ENCODE data around the gene HSD11B2. TPM values are rescaled to one million over a fixed set of nuclear protein-coding genes. Genes with fewer than 3 reads are reported as not detected.

The HSD11B2 gene
- total and polyA plus RNA-seq, 4 donors, result 0.51 to 6.7 (median 2.2) TPM

DNA sequence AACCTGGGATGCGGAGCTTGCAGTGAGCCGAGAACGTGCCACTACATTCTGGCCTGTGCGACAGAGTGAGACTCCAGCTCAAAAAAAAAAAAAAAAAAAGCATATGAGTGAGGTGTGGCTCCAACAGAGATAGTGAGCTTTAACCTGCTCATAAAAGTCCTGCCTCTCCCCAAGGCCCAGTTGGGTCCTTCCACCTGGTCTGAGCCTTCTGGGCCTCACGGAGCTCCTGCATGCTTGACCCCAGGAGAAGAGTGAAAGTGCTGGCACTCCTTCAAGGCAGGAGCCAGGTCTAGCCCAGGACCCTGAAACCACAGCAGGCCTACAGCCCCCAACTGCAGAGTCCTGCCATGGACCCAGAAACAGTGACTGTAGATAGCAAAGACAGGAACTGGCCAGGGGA, 17.7 kb downstream of the HSD11B2 start:
- Histone ChIP-seq H3K27me3 (ENCODE audit: control insufficient read depth in 4 of 4, insufficient read depth in 4 of 4, low read length in 3 of 4) (no peaks in the 10 kb centered on the region), H3K9ac (ENCODE audit: low read depth in 1 of 2, low read length in 2 of 2) (no peak overlapping the region), H3K4me1 (ENCODE audit: control insufficient read depth in 4 of 4, insufficient read depth in 4 of 4, low read length in 3 of 4) (peaks cover 39 to 89% (median 73%) of the 10 kb centered on the region in 4 donors), H3K9me3 (ENCODE audit: control insufficient read depth in 4 of 4, low read length in 3 of 4) (no peaks in the 10 kb centered on the region), H3K36me3 (ENCODE audit: control insufficient read depth in 4 of 4, insufficient read depth in 3 of 4, low read depth in 1 of 4, low read length in 3 of 4) (peaks cover 2 to 9% (median 5%) of the 10 kb centered on the region in 4 donors), H3K4me3 (ENCODE audit: low read depth in 1 of 3, low read length in 3 of 3) (no peak overlapping the region), H3K27ac (ENCODE audit: low read depth in 1 of 2, low read length in 2 of 2) (peak overlapping the region in 1 of 2 donors; percentile 20)
- 93% methylated on average over 5 of the region's 5 CpGs for WGBS
- DNase-seq (ENCODE audit: low spot score), result no peak
- TF ChIP-seq, protein P1, sequence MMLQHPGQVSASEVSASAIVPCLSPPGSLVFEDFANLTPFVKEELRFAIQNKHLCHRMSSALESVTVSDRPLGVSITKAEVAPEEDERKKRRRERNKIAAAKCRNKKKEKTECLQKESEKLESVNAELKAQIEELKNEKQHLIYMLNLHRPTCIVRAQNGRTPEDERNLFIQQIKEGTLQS (IDR thresholded peaks at IDR 0.05), result no peak
- TF ChIP-seq, protein P2, sequence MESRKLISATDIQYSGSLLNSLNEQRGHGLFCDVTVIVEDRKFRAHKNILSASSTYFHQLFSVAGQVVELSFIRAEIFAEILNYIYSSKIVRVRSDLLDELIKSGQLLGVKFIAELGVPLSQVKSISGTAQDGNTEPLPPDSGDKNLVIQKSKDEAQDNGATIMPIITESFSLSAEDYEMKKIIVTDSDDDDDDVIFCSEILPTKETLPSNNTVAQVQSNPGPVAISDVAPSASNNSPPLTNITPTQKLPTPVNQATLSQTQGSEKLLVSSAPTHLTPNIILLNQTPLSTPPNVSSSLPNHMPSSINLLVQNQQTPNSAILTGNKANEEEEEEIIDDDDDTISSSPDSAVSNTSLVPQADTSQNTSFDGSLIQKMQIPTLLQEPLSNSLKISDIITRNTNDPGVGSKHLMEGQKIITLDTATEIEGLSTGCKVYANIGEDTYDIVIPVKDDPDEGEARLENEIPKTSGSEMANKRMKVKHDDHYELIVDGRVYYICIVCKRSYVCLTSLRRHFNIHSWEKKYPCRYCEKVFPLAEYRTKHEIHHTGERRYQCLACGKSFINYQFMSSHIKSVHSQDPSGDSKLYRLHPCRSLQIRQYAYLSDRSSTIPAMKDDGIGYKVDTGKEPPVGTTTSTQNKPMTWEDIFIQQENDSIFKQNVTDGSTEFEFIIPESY (IDR thresholded peaks at IDR 0.05), result no peak
- TF ChIP-seq GABPA (IDR thresholded peaks at IDR 0.05 in 1 of 2, conservative IDR thresholded peaks at IDR 0.05 in 1 of 2), result no peak
- no peak for TF ChIP-seq FOXA2 (IDR thresholded peaks at IDR 0.05)
- no peak for TF ChIP-seq NR2F2 (IDR thresholded peaks at IDR 0.05)
- no peak for TF ChIP-seq RXRA (IDR thresholded peaks at IDR 0.05)
- TF ChIP-seq, protein P3, sequence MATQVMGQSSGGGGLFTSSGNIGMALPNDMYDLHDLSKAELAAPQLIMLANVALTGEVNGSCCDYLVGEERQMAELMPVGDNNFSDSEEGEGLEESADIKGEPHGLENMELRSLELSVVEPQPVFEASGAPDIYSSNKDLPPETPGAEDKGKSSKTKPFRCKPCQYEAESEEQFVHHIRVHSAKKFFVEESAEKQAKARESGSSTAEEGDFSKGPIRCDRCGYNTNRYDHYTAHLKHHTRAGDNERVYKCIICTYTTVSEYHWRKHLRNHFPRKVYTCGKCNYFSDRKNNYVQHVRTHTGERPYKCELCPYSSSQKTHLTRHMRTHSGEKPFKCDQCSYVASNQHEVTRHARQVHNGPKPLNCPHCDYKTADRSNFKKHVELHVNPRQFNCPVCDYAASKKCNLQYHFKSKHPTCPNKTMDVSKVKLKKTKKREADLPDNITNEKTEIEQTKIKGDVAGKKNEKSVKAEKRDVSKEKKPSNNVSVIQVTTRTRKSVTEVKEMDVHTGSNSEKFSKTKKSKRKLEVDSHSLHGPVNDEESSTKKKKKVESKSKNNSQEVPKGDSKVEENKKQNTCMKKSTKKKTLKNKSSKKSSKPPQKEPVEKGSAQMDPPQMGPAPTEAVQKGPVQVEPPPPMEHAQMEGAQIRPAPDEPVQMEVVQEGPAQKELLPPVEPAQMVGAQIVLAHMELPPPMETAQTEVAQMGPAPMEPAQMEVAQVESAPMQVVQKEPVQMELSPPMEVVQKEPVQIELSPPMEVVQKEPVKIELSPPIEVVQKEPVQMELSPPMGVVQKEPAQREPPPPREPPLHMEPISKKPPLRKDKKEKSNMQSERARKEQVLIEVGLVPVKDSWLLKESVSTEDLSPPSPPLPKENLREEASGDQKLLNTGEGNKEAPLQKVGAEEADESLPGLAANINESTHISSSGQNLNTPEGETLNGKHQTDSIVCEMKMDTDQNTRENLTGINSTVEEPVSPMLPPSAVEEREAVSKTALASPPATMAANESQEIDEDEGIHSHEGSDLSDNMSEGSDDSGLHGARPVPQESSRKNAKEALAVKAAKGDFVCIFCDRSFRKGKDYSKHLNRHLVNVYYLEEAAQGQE (IDR thresholded peaks at IDR 0.05), result no peak
- TF ChIP-seq JUND (IDR thresholded peaks at IDR 0.05), result no peak
- TF ChIP-seq, protein P4, sequence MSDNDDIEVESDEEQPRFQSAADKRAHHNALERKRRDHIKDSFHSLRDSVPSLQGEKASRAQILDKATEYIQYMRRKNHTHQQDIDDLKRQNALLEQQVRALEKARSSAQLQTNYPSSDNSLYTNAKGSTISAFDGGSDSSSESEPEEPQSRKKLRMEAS (IDR thresholded peaks at IDR 0.05), result no peak
- no peak for TF ChIP-seq YY1 (IDR thresholded peaks at IDR 0.05)
- no peak for TF ChIP-seq TAF1 (conservative IDR thresholded peaks at IDR 0.05)
- TF ChIP-seq FOXA1 (IDR thresholded peaks at IDR 0.05), result no peak
- no peak for TF ChIP-seq EGR1 (IDR thresholded peaks at IDR 0.05; ENCODE audit: low read depth in 2 of 2)
- no peak for TF ChIP-seq HNF4G (IDR thresholded peaks at IDR 0.05)
- no peak for TF ChIP-seq HNF4A (conservative IDR thresholded peaks at IDR 0.05)
- TF ChIP-seq RAD21 (IDR thresholded peaks at IDR 0.05), result no peak

DNA sequence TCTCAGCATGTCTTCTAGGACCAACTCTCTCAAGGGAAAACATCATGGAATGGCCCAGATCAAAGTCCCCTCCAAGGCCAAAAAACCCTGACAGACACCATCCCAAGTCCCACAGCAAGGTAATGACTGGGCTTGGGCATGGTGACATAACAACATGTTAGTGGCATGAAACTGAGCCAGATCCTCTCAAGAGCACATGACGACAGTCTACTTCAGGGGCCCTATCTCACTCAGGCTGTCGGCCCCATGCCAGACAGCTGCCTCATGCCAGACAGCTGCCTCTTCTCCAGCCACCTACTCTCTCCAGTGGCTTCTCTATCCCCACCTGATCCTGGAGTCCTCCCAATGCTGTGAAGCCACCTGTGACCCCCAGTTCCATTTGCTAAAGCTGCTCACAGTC, 18.4 kb downstream of the HSD11B2 start:
- no peak for DNase-seq (ENCODE audit: low spot score)
- H3K27ac ChIP-seq (ENCODE audit: low read depth in 1 of 2, low read length in 2 of 2), result peak overlapping the region; percentile 20 to 42
- H3K4me3 ChIP-seq (ENCODE audit: low read depth in 1 of 3, low read length in 3 of 3), result no peak overlapping the region
- peaks cover 2 to 9% (median 5%) of the 10 kb centered on the region in 4 donors for H3K36me3 ChIP-seq (ENCODE audit: control insufficient read depth in 4 of 4, insufficient read depth in 3 of 4, low read depth in 1 of 4, low read length in 3 of 4)
- H3K4me1 ChIP-seq (ENCODE audit: control insufficient read depth in 4 of 4, insufficient read depth in 4 of 4, low read length in 3 of 4), result peaks cover 38 to 81% (median 65%) of the 10 kb centered on the region in 4 donors
- H3K9me3 ChIP-seq (ENCODE audit: control insufficient read depth in 4 of 4, low read length in 3 of 4), result no peaks in the 10 kb centered on the region
- no peaks in the 10 kb centered on the region for H3K27me3 ChIP-seq (ENCODE audit: control insufficient read depth in 4 of 4, insufficient read depth in 4 of 4, low read length in 3 of 4)
- WGBS, result 29% methylated on average over 2 of the region's 2 CpGs
- H3K9ac ChIP-seq (ENCODE audit: low read depth in 1 of 2, low read length in 2 of 2), result no peak overlapping the region
- TF ChIP-seq EGR1 (IDR thresholded peaks at IDR 0.05; ENCODE audit: low read depth in 2 of 2) (no peak), HNF4A (conservative IDR thresholded peaks at IDR 0.05) (no peak), RXRA (IDR thresholded peaks at IDR 0.05) (no peak), HNF4G (IDR thresholded peaks at IDR 0.05) (no peak), NR2F2 (IDR thresholded peaks at IDR 0.05) (no peak), FOXA1 (IDR thresholded peaks at IDR 0.05) (no peak), TAF1 (conservative IDR thresholded peaks at IDR 0.05) (no peak), FOXA2 (IDR thresholded peaks at IDR 0.05) (no peak)
- TF ChIP-seq, protein P5, sequence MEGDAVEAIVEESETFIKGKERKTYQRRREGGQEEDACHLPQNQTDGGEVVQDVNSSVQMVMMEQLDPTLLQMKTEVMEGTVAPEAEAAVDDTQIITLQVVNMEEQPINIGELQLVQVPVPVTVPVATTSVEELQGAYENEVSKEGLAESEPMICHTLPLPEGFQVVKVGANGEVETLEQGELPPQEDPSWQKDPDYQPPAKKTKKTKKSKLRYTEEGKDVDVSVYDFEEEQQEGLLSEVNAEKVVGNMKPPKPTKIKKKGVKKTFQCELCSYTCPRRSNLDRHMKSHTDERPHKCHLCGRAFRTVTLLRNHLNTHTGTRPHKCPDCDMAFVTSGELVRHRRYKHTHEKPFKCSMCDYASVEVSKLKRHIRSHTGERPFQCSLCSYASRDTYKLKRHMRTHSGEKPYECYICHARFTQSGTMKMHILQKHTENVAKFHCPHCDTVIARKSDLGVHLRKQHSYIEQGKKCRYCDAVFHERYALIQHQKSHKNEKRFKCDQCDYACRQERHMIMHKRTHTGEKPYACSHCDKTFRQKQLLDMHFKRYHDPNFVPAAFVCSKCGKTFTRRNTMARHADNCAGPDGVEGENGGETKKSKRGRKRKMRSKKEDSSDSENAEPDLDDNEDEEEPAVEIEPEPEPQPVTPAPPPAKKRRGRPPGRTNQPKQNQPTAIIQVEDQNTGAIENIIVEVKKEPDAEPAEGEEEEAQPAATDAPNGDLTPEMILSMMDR (IDR thresholded peaks at IDR 0.05; ENCODE audit: low read depth, low read length, missing input control), result no peak
- TF ChIP-seq, protein P4 (IDR thresholded peaks at IDR 0.05), result no peak
- TF ChIP-seq, protein P1 (IDR thresholded peaks at IDR 0.05), result no peak
